Right ventricle myocardium superior (tissue), 1 donor: ENCODE measurements around the gene MAGEC1. TPM values are rescaled to one million over a fixed set of nuclear protein-coding genes. Genes with fewer than 3 reads are reported as not detected.
"Not testable (repeated sequence)": the region's sequence is repeated elsewhere in the genome, so short reads cannot be mapped to it uniquely, and the experiment has no call there.

Experiments
- ATAC-seq: fragments of 200-7000 bp; cut with Tn5 transposase; one replicate; pipeline ENCODE4 v1.9.1; 2020; ENCODE audit warnings: mild to moderate bottlenecking; ENCODE audit not compliant: poor library complexity
- DNase-seq: peaks from one replicate; pipeline ENCODE4 v3.0.0-alpha.2; 2020
- intact Hi-C: fragments of 100-400 bp; cut with DNase I; formaldehyde crosslinking; loops from one replicate; pipeline ENCODE4 v1.11.2; 2022
- long read RNA-seq: library from polyadenylated mRNA; unstranded; transcript quantifications from one replicate; pipeline ENCODE4 v2.0.0, GENCODE V29; 2021
- total RNA-seq: library from RNA; stranded (reverse); fragmentation: NEBNext Ultra II Directional; extraction: Animal tissue kit (Norgen Biotek cat#: 25700); gene quantifications from one replicate; pipeline ENCODE4 v1.2.1, GENCODE V29; 2021
- donor health status: DM: no; HTN: yes; CAD: no; lungs with severe emphysema.

MAGEC1 gene, protein sequence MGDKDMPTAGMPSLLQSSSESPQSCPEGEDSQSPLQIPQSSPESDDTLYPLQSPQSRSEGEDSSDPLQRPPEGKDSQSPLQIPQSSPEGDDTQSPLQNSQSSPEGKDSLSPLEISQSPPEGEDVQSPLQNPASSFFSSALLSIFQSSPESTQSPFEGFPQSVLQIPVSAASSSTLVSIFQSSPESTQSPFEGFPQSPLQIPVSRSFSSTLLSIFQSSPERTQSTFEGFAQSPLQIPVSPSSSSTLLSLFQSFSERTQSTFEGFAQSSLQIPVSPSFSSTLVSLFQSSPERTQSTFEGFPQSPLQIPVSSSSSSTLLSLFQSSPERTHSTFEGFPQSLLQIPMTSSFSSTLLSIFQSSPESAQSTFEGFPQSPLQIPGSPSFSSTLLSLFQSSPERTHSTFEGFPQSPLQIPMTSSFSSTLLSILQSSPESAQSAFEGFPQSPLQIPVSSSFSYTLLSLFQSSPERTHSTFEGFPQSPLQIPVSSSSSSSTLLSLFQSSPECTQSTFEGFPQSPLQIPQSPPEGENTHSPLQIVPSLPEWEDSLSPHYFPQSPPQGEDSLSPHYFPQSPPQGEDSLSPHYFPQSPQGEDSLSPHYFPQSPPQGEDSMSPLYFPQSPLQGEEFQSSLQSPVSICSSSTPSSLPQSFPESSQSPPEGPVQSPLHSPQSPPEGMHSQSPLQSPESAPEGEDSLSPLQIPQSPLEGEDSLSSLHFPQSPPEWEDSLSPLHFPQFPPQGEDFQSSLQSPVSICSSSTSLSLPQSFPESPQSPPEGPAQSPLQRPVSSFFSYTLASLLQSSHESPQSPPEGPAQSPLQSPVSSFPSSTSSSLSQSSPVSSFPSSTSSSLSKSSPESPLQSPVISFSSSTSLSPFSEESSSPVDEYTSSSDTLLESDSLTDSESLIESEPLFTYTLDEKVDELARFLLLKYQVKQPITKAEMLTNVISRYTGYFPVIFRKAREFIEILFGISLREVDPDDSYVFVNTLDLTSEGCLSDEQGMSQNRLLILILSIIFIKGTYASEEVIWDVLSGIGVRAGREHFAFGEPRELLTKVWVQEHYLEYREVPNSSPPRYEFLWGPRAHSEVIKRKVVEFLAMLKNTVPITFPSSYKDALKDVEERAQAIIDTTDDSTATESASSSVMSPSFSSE
- total RNA-seq: not detected
- long read RNA-seq: 0 reads

DNA sequence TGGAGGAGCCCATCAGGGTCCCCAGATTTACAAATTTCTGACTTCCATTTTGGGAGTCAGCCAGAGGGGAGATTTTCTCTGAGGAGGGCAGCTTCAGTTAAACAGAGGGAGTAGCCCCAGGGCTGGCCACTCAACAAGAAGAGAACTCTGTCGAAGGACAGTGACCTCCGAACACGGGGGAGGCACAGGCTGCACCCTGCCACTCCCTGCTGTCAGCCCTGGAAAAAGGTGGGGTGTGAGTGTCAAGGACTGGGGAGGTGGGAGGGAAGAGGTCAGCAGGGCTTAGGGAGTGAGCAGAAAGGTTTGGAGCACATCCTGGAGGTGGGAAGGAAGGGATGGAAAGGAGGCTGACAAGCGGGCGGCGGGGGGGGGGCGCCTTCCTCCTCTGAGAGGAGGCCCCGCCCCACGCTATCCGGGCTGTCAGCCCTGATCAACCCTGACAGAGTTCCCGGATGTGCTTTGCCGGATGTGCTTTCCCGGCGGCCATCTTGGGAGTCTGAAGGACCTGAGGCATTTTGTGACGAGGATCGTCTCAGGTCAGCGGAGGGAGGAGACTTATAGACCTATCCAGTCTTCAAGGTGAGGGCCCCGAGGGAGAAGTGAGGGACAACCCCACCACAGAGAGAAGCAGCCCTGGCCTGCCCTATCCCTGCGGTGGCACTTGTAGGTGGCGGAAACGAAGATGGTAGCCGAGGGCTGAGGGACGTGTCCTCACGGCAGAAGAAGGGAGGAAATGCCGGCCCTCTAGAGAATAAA lies at the start of gene MAGEC1:
Gene MAGEC1, plus strand, starts transcription at position 495 of the 756 bp plus-strand sequence. CDS start 1,179 bp downstream, outside the sequence.
- ATAC-seq (no peak), DNase-seq (no peak)
- intact Hi-C loops: no loop called here

DNA sequence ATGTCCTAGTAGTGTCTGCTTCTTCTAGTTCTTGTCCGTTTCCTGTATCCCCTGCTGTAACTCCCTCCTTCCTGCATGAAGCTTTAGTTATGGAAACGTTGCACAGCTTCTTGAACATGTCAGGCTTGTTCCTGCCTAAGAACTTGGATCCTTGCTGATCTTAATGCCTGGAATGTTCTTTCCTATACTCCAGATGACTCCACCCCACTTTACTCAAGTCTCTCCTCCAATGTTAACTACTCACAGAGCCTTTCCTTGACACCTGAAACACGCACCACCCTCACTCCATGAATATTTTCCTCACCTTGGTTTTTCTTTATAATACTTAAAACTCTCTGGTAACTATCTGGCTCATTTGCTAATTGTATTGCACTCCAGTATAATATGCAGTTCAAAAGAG lies 46.2 kb upstream of the MAGEC1 start:
- DNase-seq (no peak), ATAC-seq (no peak)
- intact Hi-C loops: no loop called here

DNA sequence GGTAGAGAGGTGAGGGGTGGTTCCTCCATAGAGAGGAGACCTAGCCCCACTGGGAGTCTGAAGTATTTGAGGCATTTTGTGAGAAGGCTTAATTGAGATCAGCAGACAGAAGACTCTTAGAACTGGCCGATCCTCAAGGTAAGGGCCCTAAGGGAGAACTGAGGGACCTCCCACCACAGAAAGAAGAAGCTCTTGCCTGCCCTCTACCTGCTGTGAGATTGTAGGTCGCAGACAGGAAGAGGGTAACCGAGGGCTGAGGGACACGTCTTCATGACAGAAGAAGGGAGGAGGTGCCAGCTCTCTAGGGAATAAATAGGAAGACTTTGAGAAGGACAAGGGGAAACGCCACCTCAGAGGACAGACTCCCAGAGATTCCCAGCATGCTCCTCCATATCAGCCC lies 24.1 kb upstream of the MAGEC1 start:
- DNase-seq (no peak), ATAC-seq (no peak)
- intact Hi-C loops: no loop called here

DNA sequence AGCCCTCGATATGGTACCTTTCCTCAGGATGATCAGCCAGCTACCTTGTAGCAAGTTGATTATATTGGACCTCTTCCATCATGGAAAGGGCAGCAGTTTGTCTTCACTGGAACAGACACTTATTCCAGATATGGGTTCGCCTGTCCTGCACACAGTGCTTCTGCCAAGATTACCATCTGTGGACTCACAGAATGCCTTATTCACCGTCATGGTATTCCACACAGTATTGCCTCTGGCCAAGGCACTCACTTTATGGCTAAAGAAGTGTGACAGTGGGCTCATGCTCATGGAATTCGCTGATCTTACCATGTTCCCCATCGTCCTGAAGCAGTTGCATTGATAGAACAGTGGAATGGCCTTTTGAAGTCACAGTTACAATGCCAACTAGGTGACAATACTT lies 14.9 kb upstream of the MAGEC1 start:
- ATAC-seq, DNase-seq, intact Hi-C loops: not testable (repeated sequence)

DNA sequence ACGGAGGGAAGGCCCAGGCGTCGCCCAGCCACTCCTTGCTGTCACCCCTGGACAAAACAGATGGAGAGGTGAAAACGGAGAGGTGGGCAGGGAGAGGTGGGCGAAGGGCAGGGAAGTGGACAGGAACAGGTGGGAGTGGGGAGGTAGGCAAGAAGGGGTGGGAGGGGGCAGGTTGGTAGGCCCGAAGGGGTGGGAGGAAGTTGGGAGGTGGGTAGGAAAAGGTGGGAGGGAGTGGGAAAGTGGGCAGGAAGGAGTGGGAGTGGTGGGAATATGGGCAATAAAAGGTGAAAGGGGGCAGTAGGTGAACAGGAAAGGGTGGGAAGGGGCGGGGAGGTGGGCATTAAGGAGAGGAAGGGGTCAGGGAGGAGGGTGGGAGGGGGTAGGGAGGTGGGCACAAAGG lies 9.0 kb upstream of the MAGEC1 start:
- intact Hi-C loops: no loop called here
- DNase-seq (no peak), ATAC-seq (no peak)

DNA sequence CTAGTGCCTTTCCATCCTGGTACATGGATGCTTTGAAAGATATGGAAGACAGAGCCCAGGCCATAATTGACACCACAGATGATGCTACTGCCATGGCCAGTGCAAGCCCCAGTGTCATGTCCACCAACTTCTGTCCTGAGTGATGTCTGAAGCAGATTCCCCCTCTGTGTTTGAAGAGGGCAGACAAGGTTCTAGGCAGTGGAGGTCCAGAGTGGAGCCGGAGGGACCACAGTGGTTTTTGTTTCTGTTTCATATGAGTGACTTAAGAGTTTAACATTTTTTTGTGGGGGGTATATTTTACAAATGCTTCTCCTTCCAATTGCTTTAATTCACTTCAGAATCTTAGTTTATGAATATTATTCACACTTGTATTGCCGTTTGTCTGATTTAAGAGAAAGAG lies 6.0 kb upstream of the MAGEC1 start:
- DNase-seq: no peak
- intact Hi-C loops: no loop called here
- no peak for ATAC-seq

DNA sequence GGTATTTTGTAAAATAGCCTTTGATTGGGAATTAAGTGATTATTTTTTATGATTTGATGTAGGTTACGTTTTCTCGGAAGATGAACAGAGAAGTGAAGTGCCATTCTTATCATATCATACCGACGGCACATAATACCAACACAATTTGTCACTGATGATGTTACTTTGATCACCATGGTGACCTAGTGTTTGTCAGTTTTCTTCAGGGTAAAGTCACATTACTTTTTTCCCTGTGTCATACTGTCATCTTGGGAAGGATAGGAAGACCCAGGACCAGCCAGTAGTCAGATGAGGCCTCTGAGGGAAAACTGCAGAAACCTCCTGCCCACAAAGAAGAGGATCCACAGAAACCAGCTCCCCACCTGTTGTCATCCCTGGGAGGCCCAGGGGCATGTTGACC lies 1.3 kb upstream of the MAGEC1 start:
- intact Hi-C loops: no loop called here
- ATAC-seq (no peak), DNase-seq (no peak)

DNA sequence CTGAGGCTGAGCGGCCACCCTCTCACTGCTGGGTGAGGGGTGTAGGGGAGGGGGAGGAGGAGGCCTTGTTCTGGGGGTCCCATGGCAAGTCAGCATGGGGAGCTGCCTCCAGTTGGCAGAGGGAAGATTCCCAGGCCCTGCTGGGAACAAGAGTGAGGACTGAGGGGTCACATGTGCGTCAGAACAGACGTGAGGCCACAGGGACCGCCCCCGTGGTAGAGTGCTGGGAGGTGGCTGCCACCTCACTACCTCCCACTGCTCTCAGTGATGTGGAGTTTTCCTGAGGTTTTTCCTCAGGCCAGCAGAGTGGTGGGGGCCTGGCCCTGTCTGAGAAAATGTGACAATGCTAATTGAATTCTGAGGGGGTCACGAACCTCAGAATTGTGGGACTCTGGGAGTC lies 568 bp downstream of the MAGEC1 start:
- ATAC-seq (no peak), DNase-seq (no peak)
- intact Hi-C loops: no loop called here

DNA sequence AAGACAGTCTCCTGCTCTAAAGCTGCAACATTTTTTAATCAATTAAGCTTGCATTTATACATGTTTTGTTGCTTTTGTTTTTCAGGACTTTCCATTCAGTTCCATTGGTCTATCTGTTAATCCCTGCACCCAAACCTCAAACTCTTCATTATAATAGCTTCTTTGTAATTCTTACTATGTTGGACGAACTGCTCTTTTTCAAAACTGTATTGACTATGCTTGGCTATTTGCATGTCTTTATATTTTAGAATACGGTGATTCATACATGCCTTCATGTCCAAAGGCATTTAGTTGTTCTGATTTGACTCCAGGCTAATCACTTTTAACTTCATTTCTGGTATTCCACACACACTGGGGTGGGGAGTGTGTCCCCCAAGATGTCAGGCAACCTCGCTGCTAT lies 14.1 kb downstream of the MAGEC1 start:
- no peak for ATAC-seq
- DNase-seq: no peak
- intact Hi-C loops: no loop called here

DNA sequence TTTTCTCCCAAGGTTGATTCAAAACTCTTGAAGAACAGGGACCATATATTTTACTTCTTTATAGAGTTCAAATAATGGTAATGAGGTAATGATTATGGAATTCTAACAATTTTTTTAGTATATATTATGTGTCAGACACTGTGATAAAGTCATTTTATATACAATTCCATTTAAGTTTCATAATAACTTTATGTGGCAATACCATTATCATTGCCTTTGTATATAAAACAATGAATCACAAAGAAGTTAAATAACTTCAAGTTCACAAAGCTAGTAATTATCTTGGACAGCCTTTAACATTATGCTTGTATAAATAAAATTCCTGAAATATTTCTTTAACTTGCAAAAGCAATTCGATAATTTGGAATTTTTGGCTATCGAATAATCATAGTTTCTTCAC lies 20.6 kb downstream of the MAGEC1 start:
- intact Hi-C loops: no loop called here

DNA sequence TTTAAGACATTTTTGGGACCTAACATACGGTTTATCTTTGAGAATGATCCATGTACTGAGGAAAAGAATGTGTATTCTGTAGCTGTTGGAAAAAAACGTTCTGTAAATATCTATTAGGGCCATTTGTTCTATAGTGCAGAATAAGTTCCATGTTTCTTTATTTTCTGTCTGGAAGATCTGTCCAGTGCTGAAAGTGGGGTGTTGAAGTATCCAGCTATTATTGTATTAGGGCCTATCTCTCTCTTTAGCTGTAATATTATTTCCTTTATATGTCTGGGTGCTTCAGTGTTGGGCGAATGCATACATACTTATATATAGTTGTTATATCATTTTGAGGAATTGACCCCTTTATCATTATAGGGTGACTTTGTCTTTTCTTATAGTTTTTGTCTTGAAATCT lies 24.7 kb downstream of the MAGEC1 start:
- no peak for ATAC-seq
- intact Hi-C loops: no loop called here
- DNase-seq: no peak

More for the DNA sequence above, 20.6 kb downstream of the MAGEC1 start:
- no peak for DNase-seq
- ATAC-seq: no peak

DNA sequence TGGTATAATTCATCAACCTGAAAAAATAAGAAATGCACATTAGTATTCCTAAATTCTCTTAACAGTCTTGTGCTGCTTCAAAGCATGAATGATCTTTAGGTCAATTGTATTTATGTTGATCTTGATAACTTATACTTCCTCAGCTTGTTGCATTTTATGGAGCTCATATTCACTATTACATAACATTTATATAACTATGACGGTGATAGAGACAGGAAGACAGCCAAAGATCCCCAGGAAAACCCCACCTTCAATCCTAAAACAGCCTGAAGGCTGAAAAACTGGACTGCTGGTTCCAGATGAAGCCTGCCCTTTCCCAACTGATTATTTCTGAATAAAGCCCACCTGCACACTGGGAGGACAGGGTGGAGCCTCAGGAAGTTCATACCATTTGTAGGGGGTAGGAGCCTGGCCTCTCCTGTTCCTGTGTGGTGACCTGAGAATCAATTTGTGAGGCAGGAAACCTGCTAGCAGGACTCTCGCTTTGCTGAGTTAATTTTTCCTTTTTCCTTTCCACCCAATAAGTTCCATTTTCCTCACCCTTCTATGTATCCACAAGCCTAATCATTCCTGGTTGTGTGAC lies 30.5 kb downstream of the MAGEC1 start:
- intact Hi-C loops: no loop called here
- DNase-seq (no peak), ATAC-seq (no peak)

DNA sequence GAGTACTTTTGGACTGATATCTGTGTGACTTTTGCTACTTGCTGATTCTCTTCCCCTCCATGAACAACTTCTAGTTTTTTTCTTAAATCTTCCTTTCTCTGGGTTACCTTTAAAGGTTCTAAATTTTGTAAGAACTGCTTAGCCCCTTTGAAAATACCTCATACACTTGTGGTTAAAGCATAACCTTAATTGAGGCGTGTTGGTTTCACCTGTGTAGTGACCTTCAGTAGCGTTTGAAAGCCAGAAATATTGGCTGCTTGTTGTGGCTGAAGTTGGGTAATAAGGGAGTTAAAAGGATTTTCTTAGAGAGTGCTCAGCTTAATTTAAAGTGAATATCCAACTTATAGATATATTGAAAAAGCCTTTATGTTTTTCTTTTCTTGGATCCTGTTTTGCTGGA lies 32.0 kb downstream of the MAGEC1 start:
- intact Hi-C loops: no loop called here
- ATAC-seq (no peak), DNase-seq (no peak)

DNA sequence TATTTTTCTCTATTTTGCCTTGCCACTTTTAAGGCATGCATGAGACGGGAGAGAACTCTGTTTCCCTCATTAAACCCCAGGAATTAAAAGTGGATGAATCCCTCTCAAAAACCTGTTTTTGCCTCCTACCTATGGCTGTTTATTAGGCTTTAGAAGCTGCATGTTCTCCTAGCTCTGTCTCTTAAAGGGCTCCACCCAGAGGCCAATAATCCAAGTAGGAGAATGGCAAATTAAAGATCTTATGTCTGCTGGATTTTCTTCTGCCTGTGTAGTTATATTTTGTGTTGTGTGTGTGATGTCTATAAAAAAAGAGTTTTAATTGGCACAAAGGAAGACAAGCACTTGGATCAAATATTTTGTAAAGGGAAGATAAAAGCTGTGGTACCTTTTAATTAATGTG lies 32.4 kb downstream of the MAGEC1 start:
- intact Hi-C loops: no loop called here
- DNase-seq: no peak
- ATAC-seq: no peak

DNA sequence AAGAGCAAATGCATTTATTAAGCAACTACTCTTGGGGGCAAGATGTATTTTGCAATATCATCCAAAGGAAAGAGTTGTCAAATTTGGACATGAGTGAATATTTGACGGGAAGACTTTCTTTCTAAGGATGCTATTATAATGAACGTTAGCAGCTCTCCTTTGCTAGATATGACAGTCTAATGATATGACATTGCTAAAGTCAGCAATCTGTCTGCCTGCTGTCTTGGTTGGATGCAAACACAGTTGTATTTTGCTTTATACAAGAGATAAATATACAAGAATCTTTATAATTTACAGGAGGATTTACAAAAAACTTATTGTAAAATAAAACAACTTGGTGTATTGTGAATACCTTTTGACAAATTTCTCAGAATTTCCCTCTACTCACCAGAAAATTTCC lies 37.5 kb downstream of the MAGEC1 start:
- intact Hi-C loops: no loop called here
- no peak for DNase-seq
- no peak for ATAC-seq

DNA sequence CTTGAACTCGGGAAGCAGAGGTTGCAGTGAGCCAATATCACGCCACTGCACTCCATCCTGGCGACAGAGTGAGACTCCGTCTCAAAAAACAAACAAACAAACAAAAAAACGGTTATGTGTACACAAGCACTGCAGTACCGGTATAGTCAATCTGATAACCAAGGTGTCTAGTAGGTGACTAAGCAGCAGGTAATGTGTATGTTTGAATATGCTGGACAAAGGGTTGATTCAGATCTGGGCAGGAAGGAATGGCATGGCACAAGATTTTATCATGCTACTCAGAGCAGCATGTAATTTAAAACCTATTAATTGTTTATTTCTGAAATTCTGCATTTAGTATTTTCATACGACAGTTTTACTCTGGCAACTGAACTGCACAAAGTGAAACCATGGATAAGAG lies 41.7 kb downstream of the MAGEC1 start:
- DNase-seq (no peak), ATAC-seq (no peak)
- intact Hi-C loops: no loop called here

DNA sequence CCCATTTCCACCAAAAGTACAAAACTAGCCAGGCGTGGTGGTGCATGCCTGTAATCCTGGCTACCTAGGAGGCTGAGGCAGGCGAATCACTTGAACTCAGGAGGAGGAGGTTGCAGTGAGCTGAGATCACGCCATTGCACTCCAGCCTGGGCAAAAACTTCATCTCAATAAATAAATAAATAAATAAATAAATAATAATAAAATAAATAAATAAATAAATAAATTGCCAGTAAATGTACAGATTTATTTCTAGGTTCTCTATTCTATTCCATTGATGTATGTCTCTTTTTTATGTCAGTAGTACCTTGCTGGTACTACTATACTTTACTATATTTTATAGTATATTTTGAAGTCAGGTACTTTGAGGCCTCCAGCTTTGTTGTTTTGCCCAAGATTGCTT lies 43.7 kb downstream of the MAGEC1 start:
- DNase-seq: no peak
- no peak for ATAC-seq
- intact Hi-C loops: no loop called here

DNA sequence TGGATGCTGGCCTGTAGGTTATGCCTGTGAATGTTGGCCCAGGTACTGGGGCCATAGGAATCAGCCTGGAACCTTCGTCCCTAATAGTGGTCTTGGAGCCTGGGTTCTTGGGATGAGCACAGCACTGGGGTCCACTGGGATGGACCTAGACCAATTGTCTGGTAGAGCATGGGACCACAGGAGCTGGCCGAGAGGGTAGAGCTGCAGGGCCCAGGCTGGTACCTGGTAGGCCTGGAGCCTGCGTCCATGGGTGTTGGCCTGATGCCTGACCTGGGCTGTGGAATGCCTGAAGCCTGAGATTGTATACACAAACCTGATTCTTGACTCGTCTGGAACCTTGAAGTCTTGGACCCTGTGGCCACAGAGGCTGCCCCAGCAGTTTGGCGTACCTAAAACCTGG lies 48.9 kb downstream of the MAGEC1 start:
- DNase-seq: no peak
- no peak for ATAC-seq

More for the DNA sequence above, 48.9 kb downstream of the MAGEC1 start:
- intact Hi-C loops: no loop called here
